Erythroblast (primary cell): ENCODE results near the gene METAP1.

Experiments used
- GATA1 ChIP-seq: IDR thresholded peaks from 2 replicates; pipeline ENCODE4 v1.6.1; 2011; ENCODE audit warnings: low read depth, mild to moderate bottlenecking, control low read depth, low read length, moderate library complexity
- POLR2A ChIP-seq: IDR thresholded peaks from 2 replicates; pipeline ENCODE4 v1.6.1; 2011; ENCODE audit warnings: mild to moderate bottlenecking, low read length

DNA sequence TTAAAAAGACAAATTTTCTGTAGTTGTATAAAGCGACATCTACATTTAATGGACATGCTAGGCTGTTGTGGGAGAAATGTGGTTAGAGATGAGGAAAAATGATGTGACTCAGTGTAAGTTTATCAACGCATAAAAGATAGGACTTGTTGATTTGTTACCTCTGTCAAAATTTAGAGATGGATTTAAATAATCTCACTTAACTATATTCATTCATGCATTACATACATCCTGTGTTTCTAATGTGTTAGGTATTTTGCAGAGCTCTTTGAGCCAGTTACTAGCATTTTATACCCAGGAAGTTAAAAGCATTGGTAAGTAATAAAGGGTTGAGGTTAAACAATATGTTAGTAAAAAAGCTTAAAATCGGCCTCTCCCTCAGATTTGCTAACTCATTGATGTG, 34.3 kb downstream of the METAP1 start:
- no peak for TF ChIP-seq POLR2A
- TF ChIP-seq GATA1: no peak
